RWPE2 (cell line): Measurements from ENCODE around the gene GUCA2B.

ENCODE experiments used
- ATAC-seq: fragments of 200-7000 bp; cut with Tn5 transposase; 3 replicates; pipeline ENCODE4 v1.9.1; 2021; ENCODE audit warnings: low read depth
- DNase-seq: peaks from one replicate; pipeline ENCODE4 v3.0.0-alpha.2; 2020; ENCODE audit warnings: low spot score
- H3K27ac ChIP-seq: fragments of 450-650 bp; 2 replicates; pipeline ENCODE4 v1.5.1; 2017; ENCODE audit warnings: mild to moderate bottlenecking; ENCODE audit not compliant: poor library complexity, severe bottlenecking
- H3K27me3 ChIP-seq: fragments of 250-450 bp; sonication (Bioruptor Pico); 2 replicates; pipeline ENCODE4 v1.5.1; 2021; ENCODE audit warnings: mild to moderate bottlenecking, moderate library complexity; ENCODE audit not compliant: insufficient read depth, poor library complexity, severe bottlenecking
- H3K36me3 ChIP-seq: fragments of 250-450 bp; sonication (Bioruptor Pico); 2 replicates; pipeline ENCODE4 v1.5.1; 2020; ENCODE audit warnings: low read depth, mild to moderate bottlenecking, moderate library complexity
- H3K4me1 ChIP-seq: fragments of 250-450 bp; sonication (Bioruptor Pico); 2 replicates; pipeline ENCODE4 v1.5.1; 2021; ENCODE audit warnings: mild to moderate bottlenecking, moderate library complexity; ENCODE audit not compliant: insufficient read depth, poor library complexity, severe bottlenecking
- H3K4me3 ChIP-seq: fragments of 250-450 bp; sonication (Bioruptor Pico); 2 replicates; pipeline ENCODE4 v1.5.1; 2021; ENCODE audit warnings: mild to moderate bottlenecking, moderate library complexity; ENCODE audit not compliant: severe bottlenecking
- H3K9me3 ChIP-seq: fragments of 250-450 bp; sonication (Bioruptor Pico); 2 replicates; pipeline ENCODE4 v1.5.1; 2021; ENCODE audit warnings: mild to moderate bottlenecking, moderate library complexity; ENCODE audit not compliant: severe bottlenecking
- TF ChIP-seq, protein P1 (sequence below): fragments of 450-650 bp; IDR thresholded peaks from one replicate; pipeline ENCODE4 v1.5.1; 2017; ENCODE audit warnings: mild to moderate bottlenecking, moderate library complexity; ENCODE audit not compliant: poor library complexity, severe bottlenecking

GUCA2B gene

DNA sequence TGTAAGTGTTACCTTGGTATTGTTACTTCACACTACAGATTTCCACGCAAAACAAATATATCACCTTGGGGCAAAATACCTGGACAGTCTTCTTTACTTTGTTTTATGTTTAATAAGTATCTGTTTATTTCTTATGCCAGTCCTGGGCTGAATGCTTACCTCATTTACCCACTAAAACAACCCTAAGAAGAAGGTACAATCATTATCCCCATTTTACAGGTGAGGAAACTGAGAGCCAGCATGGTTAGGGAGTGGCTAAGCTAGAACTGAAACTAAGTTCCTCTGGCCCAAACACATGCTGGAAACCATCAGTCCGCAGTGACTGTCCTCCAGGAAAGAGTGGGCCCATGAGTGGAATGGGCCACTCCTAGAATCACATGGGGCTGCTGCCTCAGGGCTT, 13.0 kb upstream of the GUCA2B start:
- DNase-seq (no peak), ATAC-seq (no peak)
- no peaks in the 10 kb centered on the region for H3K9me3 ChIP-seq
- TF ChIP-seq, protein P1, sequence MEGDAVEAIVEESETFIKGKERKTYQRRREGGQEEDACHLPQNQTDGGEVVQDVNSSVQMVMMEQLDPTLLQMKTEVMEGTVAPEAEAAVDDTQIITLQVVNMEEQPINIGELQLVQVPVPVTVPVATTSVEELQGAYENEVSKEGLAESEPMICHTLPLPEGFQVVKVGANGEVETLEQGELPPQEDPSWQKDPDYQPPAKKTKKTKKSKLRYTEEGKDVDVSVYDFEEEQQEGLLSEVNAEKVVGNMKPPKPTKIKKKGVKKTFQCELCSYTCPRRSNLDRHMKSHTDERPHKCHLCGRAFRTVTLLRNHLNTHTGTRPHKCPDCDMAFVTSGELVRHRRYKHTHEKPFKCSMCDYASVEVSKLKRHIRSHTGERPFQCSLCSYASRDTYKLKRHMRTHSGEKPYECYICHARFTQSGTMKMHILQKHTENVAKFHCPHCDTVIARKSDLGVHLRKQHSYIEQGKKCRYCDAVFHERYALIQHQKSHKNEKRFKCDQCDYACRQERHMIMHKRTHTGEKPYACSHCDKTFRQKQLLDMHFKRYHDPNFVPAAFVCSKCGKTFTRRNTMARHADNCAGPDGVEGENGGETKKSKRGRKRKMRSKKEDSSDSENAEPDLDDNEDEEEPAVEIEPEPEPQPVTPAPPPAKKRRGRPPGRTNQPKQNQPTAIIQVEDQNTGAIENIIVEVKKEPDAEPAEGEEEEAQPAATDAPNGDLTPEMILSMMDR: no peak
- H3K4me3 ChIP-seq: no peak overlapping the region
- peaks cover 3% of the 10 kb centered on the region for H3K4me1 ChIP-seq
- no peak overlapping the region for H3K27ac ChIP-seq
- H3K36me3 ChIP-seq: no peaks in the 10 kb centered on the region
- no peaks in the 10 kb centered on the region for H3K27me3 ChIP-seq

- TF ChIP-seq, protein P1: no peak
- Histone ChIP-seq H3K4me3 (no peak overlapping the region), H3K27ac (no peak overlapping the region), H3K9me3 (no peaks in the 10 kb centered on the region), H3K27me3 (no peaks in the 10 kb centered on the region), H3K36me3 (no peaks in the 10 kb centered on the region), H3K4me1 (peaks cover 3% of the 10 kb centered on the region)
- no peak for ATAC-seq
- DNase-seq: no peak
Observed at GRCh38 chr1:42141978-42142377, 11.2 kb upstream of the GUCA2B start.

DNA sequence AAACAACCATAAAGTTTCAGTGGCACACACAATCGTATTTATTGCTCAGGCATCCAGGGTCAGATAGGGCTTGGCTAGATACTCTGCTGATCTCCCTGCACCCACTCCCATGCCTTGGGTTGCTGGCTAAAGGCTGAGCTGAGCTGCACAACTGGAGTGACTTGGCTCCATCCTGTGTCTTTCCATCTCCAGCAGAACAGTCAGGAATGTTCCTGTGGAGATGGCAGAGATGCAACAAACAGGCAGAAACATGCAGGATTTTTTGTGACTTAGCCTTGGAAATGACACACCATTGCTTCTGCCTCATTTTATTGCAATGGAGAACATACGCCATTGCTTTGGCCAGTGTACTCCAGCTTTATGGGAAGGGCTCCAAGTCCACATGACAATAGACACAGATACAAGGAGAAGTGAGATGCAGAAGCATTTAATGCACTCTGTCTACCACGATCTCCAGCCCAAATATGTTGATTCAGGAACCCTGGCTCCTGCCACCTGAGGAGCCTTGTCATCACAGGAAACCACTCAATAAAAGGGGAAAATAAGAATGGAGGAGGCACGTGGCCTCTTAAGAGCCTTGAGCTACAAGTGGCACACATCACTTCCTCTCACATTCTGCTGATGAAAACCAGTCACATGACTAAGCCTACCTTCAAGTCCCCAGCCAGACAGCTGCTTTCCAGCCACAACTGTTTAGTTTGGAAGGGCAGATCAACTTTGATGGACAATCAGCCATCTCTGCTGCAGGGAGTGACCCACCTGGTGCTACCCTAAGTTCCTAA, 10.1 kb upstream of the GUCA2B start:
- Histone ChIP-seq H3K27ac (no peak overlapping the region), H3K27me3 (no peaks in the 10 kb centered on the region), H3K9me3 (no peaks in the 10 kb centered on the region), H3K4me3 (no peak overlapping the region), H3K36me3 (no peaks in the 10 kb centered on the region), H3K4me1 (peaks cover 3% of the 10 kb centered on the region)
- TF ChIP-seq, protein P1: no peak
- DNase-seq (no peak), ATAC-seq (peak; percentile 22; the same call in 1 of the 3 replicates)

- Histone ChIP-seq H3K27me3 (no peaks in the 10 kb centered on the region), H3K36me3 (no peaks in the 10 kb centered on the region), H3K4me1 (peaks cover 3% of the 10 kb centered on the region), H3K27ac (no peak overlapping the region), H3K9me3 (no peaks in the 10 kb centered on the region), H3K4me3 (no peak overlapping the region)
- ATAC-seq (no peak), DNase-seq (no peak)
- TF ChIP-seq, protein P1: no peak
Observed at GRCh38 chr1:42143896-42144710, 9.1 kb upstream of the GUCA2B start.
